Stomach (tissue), 4 donors: ENCODE measurements around the gene PLAC9.

Source experiments
- EP300 ChIP-seq: sonication (generic); formaldehyde crosslinking; IDR thresholded peaks from one replicate; pipeline ENCODE4 v1.6.1; 2017; ENCODE audit warnings: antibody characterized with exemption
- POLR2A ChIP-seq, 4 donors: fragments of 450-650 bp; IDR thresholded peaks; one replicate each; pipeline ENCODE4 v1.6.1; 2016; ENCODE audit warnings: antibody characterized with exemption in 4 of 4, control low read depth in 2 of 4, mild to moderate bottlenecking in 1 of 4, moderate library complexity in 1 of 4
- POLR2AphosphoS5 ChIP-seq, 3 donors: sonication (generic); formaldehyde crosslinking; IDR thresholded peaks; one replicate each; pipeline ENCODE4 v1.6.1; 2016; ENCODE audit warnings: antibody characterized with exemption in 3 of 3
- TF ChIP-seq, protein P1 (sequence below), 7 experiments: fragments of 450-650 bp in 4 of 7; fragments of 200-600 bp in 3 of 7; sonication (generic) in 3 of 7; IDR thresholded peaks; one replicate each; pipeline ENCODE4 v1.5.1; 2016 to 2019; ENCODE audit warnings: antibody characterized with exemption in 7 of 7, control low read depth in 2 of 7, mild to moderate bottlenecking in 1 of 7

DNA sequence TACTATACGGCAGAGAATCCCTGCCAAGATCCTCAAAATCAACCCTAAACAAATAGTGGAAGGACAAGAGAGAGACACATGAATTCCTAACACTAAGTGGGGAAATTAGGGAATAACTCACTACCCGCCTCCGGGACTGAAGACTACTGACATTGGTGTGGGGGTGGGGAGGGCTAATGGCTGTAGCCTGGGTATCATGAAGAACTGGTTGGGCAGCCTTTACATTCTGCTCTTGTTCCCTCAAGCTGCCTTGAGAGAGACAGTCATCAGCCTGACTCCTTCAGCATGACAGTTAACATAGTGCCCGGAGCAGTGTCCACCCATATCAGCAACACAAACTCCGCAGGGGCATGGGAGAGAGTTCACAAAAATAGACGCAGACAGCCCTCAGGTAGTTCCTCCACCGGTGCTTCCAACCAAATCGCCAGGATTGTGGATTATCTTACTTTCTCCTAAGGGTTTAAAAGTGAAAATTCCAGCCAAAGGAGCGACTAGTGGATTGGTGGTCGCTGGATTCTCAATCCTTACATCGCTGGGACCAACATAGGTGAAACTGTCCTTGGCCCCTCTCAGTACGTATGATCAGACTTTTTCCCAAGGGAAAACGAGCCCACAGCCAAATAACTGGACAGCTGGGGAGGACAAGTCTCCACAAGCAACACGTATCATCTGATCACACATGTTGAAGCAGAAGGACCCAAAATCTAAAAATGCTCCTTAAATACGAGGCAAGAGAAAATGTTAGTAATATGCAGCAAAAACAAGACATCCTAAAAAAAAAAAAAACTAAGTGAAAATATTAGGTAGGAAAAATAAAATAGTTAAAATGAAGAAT is 31.5 kb upstream of the PLAC9 start:
- no peak for TF ChIP-seq POLR2AphosphoS5 (IDR thresholded peaks at IDR 0.05)
- TF ChIP-seq, protein P1, sequence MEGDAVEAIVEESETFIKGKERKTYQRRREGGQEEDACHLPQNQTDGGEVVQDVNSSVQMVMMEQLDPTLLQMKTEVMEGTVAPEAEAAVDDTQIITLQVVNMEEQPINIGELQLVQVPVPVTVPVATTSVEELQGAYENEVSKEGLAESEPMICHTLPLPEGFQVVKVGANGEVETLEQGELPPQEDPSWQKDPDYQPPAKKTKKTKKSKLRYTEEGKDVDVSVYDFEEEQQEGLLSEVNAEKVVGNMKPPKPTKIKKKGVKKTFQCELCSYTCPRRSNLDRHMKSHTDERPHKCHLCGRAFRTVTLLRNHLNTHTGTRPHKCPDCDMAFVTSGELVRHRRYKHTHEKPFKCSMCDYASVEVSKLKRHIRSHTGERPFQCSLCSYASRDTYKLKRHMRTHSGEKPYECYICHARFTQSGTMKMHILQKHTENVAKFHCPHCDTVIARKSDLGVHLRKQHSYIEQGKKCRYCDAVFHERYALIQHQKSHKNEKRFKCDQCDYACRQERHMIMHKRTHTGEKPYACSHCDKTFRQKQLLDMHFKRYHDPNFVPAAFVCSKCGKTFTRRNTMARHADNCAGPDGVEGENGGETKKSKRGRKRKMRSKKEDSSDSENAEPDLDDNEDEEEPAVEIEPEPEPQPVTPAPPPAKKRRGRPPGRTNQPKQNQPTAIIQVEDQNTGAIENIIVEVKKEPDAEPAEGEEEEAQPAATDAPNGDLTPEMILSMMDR (IDR thresholded peaks at IDR 0.05): no peak
- TF ChIP-seq POLR2A (IDR thresholded peaks at IDR 0.05): no peak
- no peak for TF ChIP-seq EP300
